ENCODE data around the gene ARHGAP32. TPM values are rescaled to one million over a fixed set of nuclear protein-coding genes. Genes with fewer than 3 reads are reported as not detected.

Gene ARHGAP32
- total RNA-seq, 3 donors from 2014 or later, result 44.2 to 95.5 (median 62.0) TPM

GRCh38 chr11:129146191-129146590 is 45.9 kb downstream of the ARHGAP32 start:
- no peaks in the 10 kb centered on the region for H3K36me3 ChIP-seq (ENCODE audit: low read depth)
- no peak for DNase-seq
- H3K4me3 ChIP-seq, result no peak overlapping the region
- no peaks in the 10 kb centered on the region for H3K4me1 ChIP-seq (ENCODE audit: low read depth)
- H3K9me3 ChIP-seq, result peaks cover 8% of the 10 kb centered on the region
- no peak for ATAC-seq
- intact Hi-C loops (cut with DNase I, micrococcal nuclease), result no loop called here
- TF ChIP-seq CTCF (IDR thresholded peaks at IDR 0.05), result no peak

DNA sequence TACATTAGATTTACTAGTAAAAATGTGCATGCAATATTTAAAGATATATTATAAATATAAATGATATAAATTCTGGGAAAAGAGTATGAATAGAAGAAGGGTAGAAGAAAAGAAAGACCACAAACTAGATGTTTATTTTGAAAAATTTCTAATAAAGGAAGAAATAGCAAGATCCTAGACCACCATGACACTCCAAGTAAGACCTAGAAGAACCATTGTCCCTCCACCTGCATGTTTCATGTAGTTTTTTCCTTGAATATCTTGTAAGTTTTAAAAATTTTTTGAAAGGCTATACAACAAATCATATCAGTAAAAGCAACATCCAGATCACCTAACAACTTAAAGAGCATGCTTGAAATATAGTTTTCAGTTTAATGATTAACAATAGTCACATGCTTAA is 46.8 kb downstream of the ARHGAP32 start:
- no peak for DNase-seq
- Histone ChIP-seq H3K4me3 (no peak overlapping the region), H3K9me3 (no peaks in the 10 kb centered on the region), H3K4me1 (ENCODE audit: low read depth) (no peaks in the 10 kb centered on the region), H3K36me3 (ENCODE audit: low read depth) (no peaks in the 10 kb centered on the region)
- no peak for ATAC-seq
- TF ChIP-seq CTCF (IDR thresholded peaks at IDR 0.05), result no peak
- intact Hi-C loops (cut with DNase I, micrococcal nuclease), result no loop called here

- H3K9me3 ChIP-seq, result no peaks in the 10 kb centered on the region
- ATAC-seq (no peak), DNase-seq (no peak)
- no peaks in the 10 kb centered on the region for H3K36me3 ChIP-seq (ENCODE audit: low read depth)
- no peak for TF ChIP-seq CTCF (IDR thresholded peaks at IDR 0.05)
- H3K4me3 ChIP-seq, result no peak overlapping the region
- intact Hi-C loops (cut with DNase I, micrococcal nuclease), result no loop called here
- H3K4me1 ChIP-seq (ENCODE audit: low read depth), result no peaks in the 10 kb centered on the region
These were observed 47.9 kb downstream of the ARHGAP32 start for GRCh38 chr11:129144256-129144655.

GRCh38 chr11:129143335-129143734 is 48.8 kb downstream of the ARHGAP32 start:
- no peaks in the 10 kb centered on the region for H3K36me3 ChIP-seq (ENCODE audit: low read depth)
- intact Hi-C loops (cut with DNase I, micrococcal nuclease), result no loop called here
- no peaks in the 10 kb centered on the region for H3K4me1 ChIP-seq (ENCODE audit: low read depth)
- no peak for TF ChIP-seq CTCF (IDR thresholded peaks at IDR 0.05)
- ATAC-seq (peak; percentile 99), DNase-seq (peak; percentile 56 to 76 (median 64))
- no peak overlapping the region for H3K4me3 ChIP-seq
- no peaks in the 10 kb centered on the region for H3K9me3 ChIP-seq

DNA sequence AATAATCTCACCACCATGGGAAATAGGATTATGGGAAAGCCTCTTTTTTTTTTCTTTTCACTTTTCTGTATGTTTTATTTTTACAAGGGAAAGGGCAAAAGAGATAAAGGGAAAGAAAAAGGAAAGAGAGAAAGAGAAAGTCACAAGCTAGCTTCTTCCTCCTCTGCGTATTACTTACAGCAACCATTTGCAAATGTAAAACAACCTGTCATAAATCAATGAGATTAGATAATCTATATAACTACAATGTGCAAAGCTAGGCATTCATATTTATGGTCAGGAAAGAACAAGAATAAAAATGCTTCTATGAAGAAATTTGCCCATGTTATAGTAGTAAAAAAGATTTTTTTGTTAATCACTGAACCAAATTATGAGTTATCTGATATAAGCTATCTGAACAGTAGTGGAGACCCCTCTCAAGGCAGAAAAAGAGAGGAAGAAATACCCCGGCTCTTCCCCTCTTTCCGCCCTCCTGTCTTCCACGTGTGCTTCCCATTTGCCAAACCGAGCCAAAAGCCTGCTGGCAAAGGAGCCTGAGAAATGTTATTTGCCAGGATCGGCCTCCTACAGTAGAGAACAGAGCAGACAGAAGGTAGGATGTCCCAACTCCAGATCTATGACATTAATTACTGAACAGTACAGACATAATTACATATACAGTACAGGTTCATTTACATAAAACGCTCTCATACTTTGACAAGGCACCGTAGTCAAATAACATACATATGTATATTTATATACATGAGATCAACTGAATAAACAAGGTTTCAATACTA is 50.2 kb downstream of the ARHGAP32 start:
- Histone ChIP-seq H3K36me3 (ENCODE audit: low read depth) (no peaks in the 10 kb centered on the region), H3K4me3 (no peak overlapping the region), H3K9me3 (no peaks in the 10 kb centered on the region), H3K4me1 (ENCODE audit: low read depth) (no peaks in the 10 kb centered on the region)
- intact Hi-C loops (cut with DNase I, micrococcal nuclease), result no loop called here
- ATAC-seq (peak; percentile 56), DNase-seq (no peak)
- TF ChIP-seq CTCF (IDR thresholded peaks at IDR 0.05), result no peak
